Measurements from ENCODE around the gene OLFML1.

OLFML1 gene

DNA sequence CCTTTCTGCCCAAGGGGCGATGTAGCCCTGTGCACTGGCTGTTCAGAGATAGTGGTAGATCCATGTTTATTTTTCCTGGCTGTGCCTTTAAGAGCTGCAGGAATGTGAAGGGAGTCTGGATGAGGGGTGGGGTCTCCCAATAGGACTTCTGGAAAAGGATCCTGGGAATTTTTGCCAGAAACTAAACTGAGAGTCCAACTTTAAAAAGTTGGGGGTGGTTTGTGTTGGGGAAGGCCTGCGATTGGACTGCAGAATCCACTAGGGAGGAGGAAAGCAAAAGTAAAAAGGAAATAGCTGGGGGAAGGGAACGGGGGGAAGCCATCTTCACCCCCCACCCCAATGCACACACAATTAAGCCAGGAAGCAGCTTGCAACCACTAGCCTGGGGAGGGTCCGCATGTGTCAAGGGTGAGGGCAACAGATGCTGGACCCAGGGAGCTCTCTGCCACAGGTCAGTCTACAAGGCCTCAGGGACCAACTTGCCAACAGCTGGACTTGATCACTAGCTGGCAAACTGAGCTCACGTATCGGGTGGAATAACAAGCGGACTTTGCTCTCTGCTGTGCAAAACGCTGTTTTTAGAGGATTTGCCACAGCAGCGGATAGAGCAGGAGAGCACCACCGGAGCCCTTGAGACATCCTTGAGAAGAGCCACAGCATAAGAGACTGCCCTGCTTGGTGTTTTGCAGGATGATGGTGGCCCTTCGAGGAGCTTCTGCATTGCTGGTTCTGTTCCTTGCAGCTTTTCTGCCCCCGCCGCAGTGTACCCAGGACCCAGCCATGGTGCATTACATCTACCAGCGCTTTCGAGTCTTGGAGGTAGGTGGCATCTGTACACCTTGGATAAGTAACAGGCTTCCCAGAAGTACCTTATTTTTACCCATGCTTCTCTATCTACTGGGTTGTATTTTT is at the start of gene OLFML1:
Gene OLFML1, plus strand, starts transcription at position 321 of the 912 bp plus-strand sequence. Its CDS starts 370 bp downstream, at position 691.
- H3K27me3 ChIP-seq (ENCODE audit: insufficient read depth, poor library complexity, severe bottlenecking), result no peaks in the 10 kb centered on the region
- ATAC-seq (ENCODE audit: low read depth) (no peak), DNase-seq (ENCODE audit: low spot score) (no peak)

DNA sequence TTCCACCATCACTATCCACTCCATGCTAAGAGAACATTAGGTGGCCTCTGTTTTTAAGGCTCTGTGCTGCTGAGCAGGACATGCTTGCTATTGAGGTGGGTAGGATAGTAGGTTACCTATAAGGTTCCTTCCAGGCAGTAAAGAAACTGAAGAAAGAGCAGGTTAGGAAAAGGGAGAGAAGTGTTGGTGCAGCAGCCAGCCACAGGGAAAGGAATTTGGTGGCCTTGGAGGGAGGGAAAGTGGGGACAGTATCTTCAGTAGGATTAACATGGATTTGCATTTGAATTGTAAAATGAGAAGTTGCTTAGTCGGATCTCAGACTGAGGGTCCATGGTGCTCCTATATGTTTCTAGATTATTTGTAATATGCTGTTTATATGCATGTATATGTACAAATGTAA is 49.2 kb upstream of the OLFML1 start:
- ATAC-seq (ENCODE audit: low read depth), result no peak
- H3K27ac ChIP-seq (ENCODE audit: poor library complexity, severe bottlenecking), result no peak overlapping the region
- H3K27me3 ChIP-seq (ENCODE audit: insufficient read depth, poor library complexity, severe bottlenecking), result no peaks in the 10 kb centered on the region
- no peaks in the 10 kb centered on the region for H3K36me3 ChIP-seq (ENCODE audit: low read depth)
- H3K4me1 ChIP-seq (ENCODE audit: insufficient read depth, poor library complexity, severe bottlenecking), result no peaks in the 10 kb centered on the region
- DNase-seq (ENCODE audit: low spot score), result no peak
- no peak overlapping the region for H3K4me3 ChIP-seq (ENCODE audit: severe bottlenecking)
- H3K9me3 ChIP-seq (ENCODE audit: severe bottlenecking), result no peaks in the 10 kb centered on the region
- TF ChIP-seq, protein P1, sequence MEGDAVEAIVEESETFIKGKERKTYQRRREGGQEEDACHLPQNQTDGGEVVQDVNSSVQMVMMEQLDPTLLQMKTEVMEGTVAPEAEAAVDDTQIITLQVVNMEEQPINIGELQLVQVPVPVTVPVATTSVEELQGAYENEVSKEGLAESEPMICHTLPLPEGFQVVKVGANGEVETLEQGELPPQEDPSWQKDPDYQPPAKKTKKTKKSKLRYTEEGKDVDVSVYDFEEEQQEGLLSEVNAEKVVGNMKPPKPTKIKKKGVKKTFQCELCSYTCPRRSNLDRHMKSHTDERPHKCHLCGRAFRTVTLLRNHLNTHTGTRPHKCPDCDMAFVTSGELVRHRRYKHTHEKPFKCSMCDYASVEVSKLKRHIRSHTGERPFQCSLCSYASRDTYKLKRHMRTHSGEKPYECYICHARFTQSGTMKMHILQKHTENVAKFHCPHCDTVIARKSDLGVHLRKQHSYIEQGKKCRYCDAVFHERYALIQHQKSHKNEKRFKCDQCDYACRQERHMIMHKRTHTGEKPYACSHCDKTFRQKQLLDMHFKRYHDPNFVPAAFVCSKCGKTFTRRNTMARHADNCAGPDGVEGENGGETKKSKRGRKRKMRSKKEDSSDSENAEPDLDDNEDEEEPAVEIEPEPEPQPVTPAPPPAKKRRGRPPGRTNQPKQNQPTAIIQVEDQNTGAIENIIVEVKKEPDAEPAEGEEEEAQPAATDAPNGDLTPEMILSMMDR (IDR thresholded peaks at IDR 0.05; ENCODE audit: poor library complexity, severe bottlenecking), result no peak

More for the DNA sequence above, at the start of gene OLFML1:
- Histone ChIP-seq H3K27ac (ENCODE audit: poor library complexity, severe bottlenecking) (no peak within 1 kb of the TSS), H3K4me3 (ENCODE audit: severe bottlenecking) (no peak within 1 kb of the TSS), H3K9me3 (ENCODE audit: severe bottlenecking) (no peaks in the 10 kb centered on the region), H3K4me1 (ENCODE audit: insufficient read depth, poor library complexity, severe bottlenecking) (no peaks in the 10 kb centered on the region), H3K36me3 (ENCODE audit: low read depth) (no peaks in the 10 kb centered on the region)
- TF ChIP-seq, protein P1 (IDR thresholded peaks at IDR 0.05; ENCODE audit: poor library complexity, severe bottlenecking), result no peak

DNA sequence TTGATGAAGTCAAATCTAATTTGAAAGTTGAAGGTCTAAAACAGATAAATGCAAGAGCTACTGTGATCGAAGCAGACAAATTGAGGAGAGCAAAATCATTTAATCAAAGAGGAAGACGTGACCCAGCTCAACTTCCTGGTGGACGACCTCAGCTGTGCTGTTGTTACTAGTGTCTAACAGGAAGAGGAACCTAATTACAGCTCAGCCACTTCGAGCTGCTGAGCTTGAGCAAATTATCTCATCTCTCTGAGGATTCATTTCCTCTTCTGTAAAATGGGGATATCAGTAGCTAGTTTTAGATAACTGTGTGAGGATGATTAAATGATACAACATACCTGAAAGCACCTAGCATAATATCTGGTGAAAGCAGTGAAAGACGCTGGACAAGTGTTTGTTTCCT is 48.6 kb upstream of the OLFML1 start:
- DNase-seq (ENCODE audit: low spot score) (no peak), ATAC-seq (ENCODE audit: low read depth) (no peak)
- H3K4me3 ChIP-seq (ENCODE audit: severe bottlenecking), result no peak overlapping the region
- no peaks in the 10 kb centered on the region for H3K27me3 ChIP-seq (ENCODE audit: insufficient read depth, poor library complexity, severe bottlenecking)
- TF ChIP-seq, protein P1 (IDR thresholded peaks at IDR 0.05; ENCODE audit: poor library complexity, severe bottlenecking), result no peak
- no peaks in the 10 kb centered on the region for H3K36me3 ChIP-seq (ENCODE audit: low read depth)
- no peaks in the 10 kb centered on the region for H3K9me3 ChIP-seq (ENCODE audit: severe bottlenecking)
- H3K4me1 ChIP-seq (ENCODE audit: insufficient read depth, poor library complexity, severe bottlenecking), result no peaks in the 10 kb centered on the region
- H3K27ac ChIP-seq (ENCODE audit: poor library complexity, severe bottlenecking), result no peak overlapping the region

DNA sequence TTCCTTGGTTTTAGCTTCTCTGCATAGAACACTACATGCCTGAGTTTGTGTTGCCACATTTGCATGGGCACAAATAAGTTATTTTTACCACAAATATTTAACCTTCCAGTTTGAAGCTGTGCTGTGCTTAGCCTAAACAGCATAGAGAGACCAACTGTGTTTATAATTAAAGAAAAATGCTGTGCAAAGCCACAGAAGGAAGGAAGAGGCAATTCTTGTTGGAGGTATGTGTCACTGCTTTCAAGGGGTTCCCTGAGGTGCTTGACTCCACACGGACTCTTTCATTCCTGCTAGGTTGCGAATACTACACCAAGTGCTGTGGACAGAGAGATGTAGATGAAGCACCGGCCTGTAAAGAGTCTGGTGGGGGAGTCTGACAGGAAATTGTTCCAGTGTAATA is 47.6 kb upstream of the OLFML1 start:
- Histone ChIP-seq H3K4me1 (ENCODE audit: insufficient read depth, poor library complexity, severe bottlenecking) (no peaks in the 10 kb centered on the region), H3K27ac (ENCODE audit: poor library complexity, severe bottlenecking) (no peak overlapping the region), H3K36me3 (ENCODE audit: low read depth) (no peaks in the 10 kb centered on the region), H3K9me3 (ENCODE audit: severe bottlenecking) (no peaks in the 10 kb centered on the region), H3K4me3 (ENCODE audit: severe bottlenecking) (no peak overlapping the region), H3K27me3 (ENCODE audit: insufficient read depth, poor library complexity, severe bottlenecking) (no peaks in the 10 kb centered on the region)
- ATAC-seq (ENCODE audit: low read depth) (no peak), DNase-seq (ENCODE audit: low spot score) (no peak)
- TF ChIP-seq, protein P1 (IDR thresholded peaks at IDR 0.05; ENCODE audit: poor library complexity, severe bottlenecking), result no peak

All from RWPE2 (cell line).